Activated CD4-positive, alpha-beta T cell treated with anti-CD3 and anti-CD28 coated beads, Interleukin-10, Interleukin-2, amounts not matched to agents 100 ng/mL and 50 ng/mL, durations not matched to agents 16 hours and 8 hours (primary cell): ENCODE measurements around the gene THAP4.

ENCODE experiments used
- DNase-seq: peaks from one replicate; pipeline ENCODE4 v3.0.0-alpha.2; 2020

The THAP4 gene

GRCh38 chr2:241542278-241542605 is 94.7 kb downstream of the THAP4 start:
- DNase-seq = no peak

- no peak for DNase-seq
Measured at GRCh38 chr2:241541564-241542277, 95.2 kb downstream of the THAP4 start.

DNA sequence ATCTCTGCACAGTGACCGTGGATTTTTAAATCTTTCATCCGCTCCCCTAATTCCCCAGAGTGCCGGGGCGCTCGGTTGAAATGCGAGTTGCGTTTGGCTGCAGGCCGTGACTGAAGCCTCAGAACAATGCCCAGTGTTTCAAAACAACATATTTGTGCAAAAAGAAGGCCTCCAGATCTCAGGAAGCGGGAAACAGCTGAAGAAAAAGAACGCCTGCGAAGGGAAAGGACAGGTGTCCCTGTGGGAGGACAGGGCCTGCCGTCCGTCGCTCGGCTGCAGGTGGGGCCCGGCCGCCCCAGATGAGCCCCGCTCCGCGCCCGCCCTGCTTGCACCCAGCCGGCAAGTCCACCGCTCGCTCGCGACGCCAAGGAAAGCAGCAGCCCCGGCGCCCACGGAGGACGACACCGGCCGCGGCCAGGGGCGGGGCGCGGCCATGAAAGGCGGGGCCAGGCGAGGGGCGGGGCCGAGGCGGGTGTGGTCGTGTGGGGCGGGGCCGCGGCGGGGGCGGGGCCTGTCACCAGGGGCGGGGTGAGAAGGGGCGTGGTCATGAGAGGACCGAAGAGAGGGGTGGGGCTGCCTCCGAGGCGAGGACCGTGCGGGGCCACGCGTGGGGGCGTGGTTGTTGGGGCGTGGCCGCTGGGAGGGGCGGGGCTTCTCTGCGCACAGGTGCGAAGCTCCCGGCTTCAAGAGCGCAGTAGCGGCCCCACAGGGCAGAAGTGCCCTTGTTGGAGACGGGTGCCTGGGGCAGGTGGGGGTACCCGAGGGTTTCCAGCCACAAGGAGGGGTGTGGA is 96.0 kb downstream of the THAP4 start:
- DNase-seq = peak; percentile 74

- DNase-seq = no peak
Measured at GRCh38 chr2:241540401-241540770, 96.6 kb downstream of the THAP4 start.

DNA sequence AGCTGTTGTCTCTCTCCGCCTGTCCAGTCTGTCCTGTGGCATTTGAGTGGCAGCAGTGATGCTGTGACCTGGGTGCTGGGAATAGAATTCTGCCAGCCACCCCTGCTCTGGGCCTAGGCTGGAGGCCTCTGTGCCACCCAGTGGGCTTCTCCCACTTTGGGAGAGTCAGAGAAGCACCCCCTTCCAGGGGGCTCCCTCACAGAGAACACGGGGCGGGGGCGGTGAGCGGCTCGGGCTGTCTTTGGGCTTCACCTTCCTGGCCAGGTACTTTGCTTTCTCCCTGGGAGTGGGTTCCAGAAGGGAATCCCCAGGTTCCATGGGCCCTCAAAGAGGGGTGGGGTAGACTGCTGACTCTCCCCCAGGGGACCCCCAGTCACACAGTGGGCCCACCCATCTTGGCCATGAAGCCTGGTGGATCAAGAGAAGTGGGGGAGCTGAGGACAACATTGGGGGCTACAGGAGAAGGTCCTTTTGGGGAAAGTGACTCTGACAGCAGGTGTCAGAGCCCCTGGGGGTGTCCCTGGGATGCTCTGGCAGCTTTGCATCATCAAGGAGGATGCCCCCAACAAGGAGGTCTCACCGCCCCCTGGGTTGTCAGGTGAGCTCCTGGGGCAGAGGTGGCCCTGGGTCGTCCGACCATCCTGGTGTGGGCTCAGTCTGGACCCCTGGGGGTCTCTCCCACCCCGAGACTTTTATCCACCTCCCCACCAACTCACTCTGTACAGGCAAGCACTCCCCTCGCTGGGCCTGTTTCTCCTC is 97.2 kb downstream of the THAP4 start:
- no peak for DNase-seq

- DNase-seq = no peak
Measured at GRCh38 chr2:241538838-241539615, 97.9 kb downstream of the THAP4 start.

- DNase-seq = no peak
Measured at GRCh38 chr2:241535871-241536655, 100.9 kb downstream of the THAP4 start.

GRCh38 chr2:241534701-241535375 is 102.1 kb downstream of the THAP4 start:
- no peak for DNase-seq
